ENCODE results near the gene PEG3.

The PEG3 gene

DNA sequence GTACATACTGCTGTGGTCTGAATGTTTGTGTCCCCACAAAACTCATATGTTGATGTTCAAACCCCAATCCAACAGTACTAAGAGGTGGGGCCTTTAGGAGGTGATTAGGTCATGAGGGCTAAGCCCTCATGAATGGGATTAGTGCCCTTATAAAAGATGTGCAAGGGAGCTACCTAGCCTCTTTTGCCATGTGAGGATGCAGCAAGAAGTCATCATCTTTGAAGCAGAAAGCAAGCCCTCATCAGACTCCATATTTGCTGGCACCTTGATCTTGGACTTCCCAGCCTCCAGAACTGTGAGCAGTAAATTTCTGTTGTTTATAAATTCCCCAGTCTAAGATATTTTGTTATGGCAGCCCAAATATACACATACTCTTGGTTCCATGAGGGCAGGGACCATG is 33.9 kb downstream of the PEG3 start:
- no peak for DNase-seq
